WTC11 (cell line): ENCODE measurements around the gene PLPP1.

ENCODE experiments used
- E2F1 ChIP-seq: sonication (generic); formaldehyde crosslinking; IDR thresholded peaks from 2 replicates; pipeline ENCODE4 v1.8.0; 2022; ENCODE audit warnings: mild to moderate bottlenecking, missing genetic modification reagents
- MAX ChIP-seq: sonication (generic); formaldehyde crosslinking; IDR thresholded peaks from 2 replicates; pipeline ENCODE4 v1.8.0; 2022; ENCODE audit warnings: mild to moderate bottlenecking, missing genetic modification reagents
- ZNF423 ChIP-seq: fragments of 250-450 bp; sonication (Bioruptor Pico); IDR thresholded peaks from 2 replicates; pipeline ENCODE4 v2.1.2; 2022; ENCODE audit warnings: mild to moderate bottlenecking, moderate library complexity
- TF ChIP-seq, protein P1 (sequence below): fragments of 200-600 bp; IDR thresholded peaks from 2 replicates; pipeline ENCODE4 v1.8.0; 2022; ENCODE audit warnings: antibody characterized with exemption
- TF ChIP-seq, protein P2 (sequence below): sonication (generic); formaldehyde crosslinking; IDR thresholded peaks from 2 replicates; pipeline ENCODE4 v1.8.0; 2023; ENCODE audit warnings: mild to moderate bottlenecking, missing genetic modification reagents
- TF ChIP-seq, protein P3 (sequence below): sonication (generic); formaldehyde crosslinking; IDR thresholded peaks from 2 replicates; pipeline ENCODE4 v1.8.1; 2023; ENCODE audit warnings: mild to moderate bottlenecking, missing genetic modification reagents

- TF ChIP-seq, protein P1, sequence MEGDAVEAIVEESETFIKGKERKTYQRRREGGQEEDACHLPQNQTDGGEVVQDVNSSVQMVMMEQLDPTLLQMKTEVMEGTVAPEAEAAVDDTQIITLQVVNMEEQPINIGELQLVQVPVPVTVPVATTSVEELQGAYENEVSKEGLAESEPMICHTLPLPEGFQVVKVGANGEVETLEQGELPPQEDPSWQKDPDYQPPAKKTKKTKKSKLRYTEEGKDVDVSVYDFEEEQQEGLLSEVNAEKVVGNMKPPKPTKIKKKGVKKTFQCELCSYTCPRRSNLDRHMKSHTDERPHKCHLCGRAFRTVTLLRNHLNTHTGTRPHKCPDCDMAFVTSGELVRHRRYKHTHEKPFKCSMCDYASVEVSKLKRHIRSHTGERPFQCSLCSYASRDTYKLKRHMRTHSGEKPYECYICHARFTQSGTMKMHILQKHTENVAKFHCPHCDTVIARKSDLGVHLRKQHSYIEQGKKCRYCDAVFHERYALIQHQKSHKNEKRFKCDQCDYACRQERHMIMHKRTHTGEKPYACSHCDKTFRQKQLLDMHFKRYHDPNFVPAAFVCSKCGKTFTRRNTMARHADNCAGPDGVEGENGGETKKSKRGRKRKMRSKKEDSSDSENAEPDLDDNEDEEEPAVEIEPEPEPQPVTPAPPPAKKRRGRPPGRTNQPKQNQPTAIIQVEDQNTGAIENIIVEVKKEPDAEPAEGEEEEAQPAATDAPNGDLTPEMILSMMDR: no peak
- TF ChIP-seq, protein P2, sequence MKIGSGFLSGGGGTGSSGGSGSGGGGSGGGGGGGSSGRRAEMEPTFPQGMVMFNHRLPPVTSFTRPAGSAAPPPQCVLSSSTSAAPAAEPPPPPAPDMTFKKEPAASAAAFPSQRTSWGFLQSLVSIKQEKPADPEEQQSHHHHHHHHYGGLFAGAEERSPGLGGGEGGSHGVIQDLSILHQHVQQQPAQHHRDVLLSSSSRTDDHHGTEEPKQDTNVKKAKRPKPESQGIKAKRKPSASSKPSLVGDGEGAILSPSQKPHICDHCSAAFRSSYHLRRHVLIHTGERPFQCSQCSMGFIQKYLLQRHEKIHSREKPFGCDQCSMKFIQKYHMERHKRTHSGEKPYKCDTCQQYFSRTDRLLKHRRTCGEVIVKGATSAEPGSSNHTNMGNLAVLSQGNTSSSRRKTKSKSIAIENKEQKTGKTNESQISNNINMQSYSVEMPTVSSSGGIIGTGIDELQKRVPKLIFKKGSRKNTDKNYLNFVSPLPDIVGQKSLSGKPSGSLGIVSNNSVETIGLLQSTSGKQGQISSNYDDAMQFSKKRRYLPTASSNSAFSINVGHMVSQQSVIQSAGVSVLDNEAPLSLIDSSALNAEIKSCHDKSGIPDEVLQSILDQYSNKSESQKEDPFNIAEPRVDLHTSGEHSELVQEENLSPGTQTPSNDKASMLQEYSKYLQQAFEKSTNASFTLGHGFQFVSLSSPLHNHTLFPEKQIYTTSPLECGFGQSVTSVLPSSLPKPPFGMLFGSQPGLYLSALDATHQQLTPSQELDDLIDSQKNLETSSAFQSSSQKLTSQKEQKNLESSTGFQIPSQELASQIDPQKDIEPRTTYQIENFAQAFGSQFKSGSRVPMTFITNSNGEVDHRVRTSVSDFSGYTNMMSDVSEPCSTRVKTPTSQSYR (CRISPR knock-in tag): no peak
- TF ChIP-seq, protein P3, sequence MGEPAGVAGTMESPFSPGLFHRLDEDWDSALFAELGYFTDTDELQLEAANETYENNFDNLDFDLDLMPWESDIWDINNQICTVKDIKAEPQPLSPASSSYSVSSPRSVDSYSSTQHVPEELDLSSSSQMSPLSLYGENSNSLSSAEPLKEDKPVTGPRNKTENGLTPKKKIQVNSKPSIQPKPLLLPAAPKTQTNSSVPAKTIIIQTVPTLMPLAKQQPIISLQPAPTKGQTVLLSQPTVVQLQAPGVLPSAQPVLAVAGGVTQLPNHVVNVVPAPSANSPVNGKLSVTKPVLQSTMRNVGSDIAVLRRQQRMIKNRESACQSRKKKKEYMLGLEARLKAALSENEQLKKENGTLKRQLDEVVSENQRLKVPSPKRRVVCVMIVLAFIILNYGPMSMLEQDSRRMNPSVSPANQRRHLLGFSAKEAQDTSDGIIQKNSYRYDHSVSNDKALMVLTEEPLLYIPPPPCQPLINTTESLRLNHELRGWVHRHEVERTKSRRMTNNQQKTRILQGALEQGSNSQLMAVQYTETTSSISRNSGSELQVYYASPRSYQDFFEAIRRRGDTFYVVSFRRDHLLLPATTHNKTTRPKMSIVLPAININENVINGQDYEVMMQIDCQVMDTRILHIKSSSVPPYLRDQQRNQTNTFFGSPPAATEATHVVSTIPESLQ (CRISPR knock-in tag): no peak
- TF ChIP-seq MAX (CRISPR knock-in tag) (no peak), ZNF423 (CRISPR knock-in tag) (no peak), E2F1 (CRISPR knock-in tag) (no peak)
These were observed 47.5 kb upstream of the PLPP1 start for GRCh38 chr5:55582256-55582655.
